Activated naive CD4-positive, alpha-beta T cell treated with anti-CD3 and anti-CD28 coated beads, Interleukin-2, amount 50 U/mL, for 72 hours (primary cell): ENCODE data around the gene COX11. TPM values are rescaled to one million over a fixed set of nuclear protein-coding genes. Genes with fewer than 3 reads are reported as not detected.

ENCODE experiments used
- ATAC-seq, 2 donors: fragments of 150-1000 bp; cut with Tn5 transposase; 2 replicates each; pipeline ENCODE4 v1.10.0; 2021; ENCODE audit warnings: mild to moderate bottlenecking in 2 of 2, moderate library complexity in 2 of 2
- DNase-seq, 2 donors: peaks; one replicate each; pipeline ENCODE4 v3.0.0; 2021 to 2022; ENCODE audit warnings: low spot score in 2 of 2
- H3K27ac Mint-ChIP-seq, 2 donors: one replicate each; pipeline ENCODE4 v1.8.0; 2022; ENCODE audit warnings: mild to moderate bottlenecking in 2 of 2, mixed read lengths in 2 of 2
- H3K36me3 Mint-ChIP-seq, 2 donors: one replicate each; pipeline ENCODE4 v1.8.0; 2022; ENCODE audit warnings: mixed read lengths in 2 of 2
- H3K9me3 Mint-ChIP-seq, 2 donors: one replicate each; pipeline ENCODE4 v1.8.0; 2022; ENCODE audit warnings: mixed read lengths in 2 of 2
- total RNA-seq, 2 donors: library from RNA; stranded (reverse); gene quantifications; one replicate each; pipeline ENCODE4 v1.2.3, GENCODE V29; 2022

Gene COX11
- total RNA-seq, 2 donors from 2014 or later, result 30.0 to 40.5 TPM

GRCh38 chr17:54972406-54973138, 4.1 kb upstream of the COX11 start:
- ATAC-seq, result no peak
- H3K27ac Mint-ChIP-seq, result no peak overlapping the region
- H3K9me3 Mint-ChIP-seq, result no peaks in the 10 kb centered on the region
- H3K36me3 Mint-ChIP-seq, result no peaks in the 10 kb centered on the region
- DNase-seq, result no peak

GRCh38 chr17:54971901-54972300, 3.4 kb upstream of the COX11 start:
- no peak overlapping the region for H3K27ac Mint-ChIP-seq
- no peak for ATAC-seq
- DNase-seq, result no peak
- H3K36me3 Mint-ChIP-seq, result no peaks in the 10 kb centered on the region
- H3K9me3 Mint-ChIP-seq, result no peaks in the 10 kb centered on the region

DNA sequence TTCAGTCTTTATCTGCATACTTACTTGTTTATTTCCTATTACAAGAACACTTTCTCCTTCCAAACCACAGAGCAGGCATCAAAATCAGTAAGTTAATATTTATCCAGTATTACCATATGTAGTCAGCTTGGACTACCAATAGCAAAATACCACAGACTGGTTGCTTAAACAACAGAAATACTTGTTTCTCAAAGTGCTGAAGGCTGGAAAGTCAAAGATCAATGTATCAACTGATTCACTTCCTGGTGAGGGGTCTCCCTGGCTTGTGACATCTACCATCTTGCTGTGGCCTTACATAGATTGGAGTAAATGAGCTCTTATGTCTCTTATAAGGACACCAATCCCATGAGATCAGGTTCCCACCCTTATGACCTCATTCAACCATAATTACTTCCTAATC, 2.7 kb upstream of the COX11 start:
- peaks cover 0 to 1% of the 10 kb centered on the region in 2 donors for H3K36me3 Mint-ChIP-seq
- no peak overlapping the region for H3K27ac Mint-ChIP-seq
- ATAC-seq (no peak), DNase-seq (no peak)
- H3K9me3 Mint-ChIP-seq, result no peaks in the 10 kb centered on the region

DNA sequence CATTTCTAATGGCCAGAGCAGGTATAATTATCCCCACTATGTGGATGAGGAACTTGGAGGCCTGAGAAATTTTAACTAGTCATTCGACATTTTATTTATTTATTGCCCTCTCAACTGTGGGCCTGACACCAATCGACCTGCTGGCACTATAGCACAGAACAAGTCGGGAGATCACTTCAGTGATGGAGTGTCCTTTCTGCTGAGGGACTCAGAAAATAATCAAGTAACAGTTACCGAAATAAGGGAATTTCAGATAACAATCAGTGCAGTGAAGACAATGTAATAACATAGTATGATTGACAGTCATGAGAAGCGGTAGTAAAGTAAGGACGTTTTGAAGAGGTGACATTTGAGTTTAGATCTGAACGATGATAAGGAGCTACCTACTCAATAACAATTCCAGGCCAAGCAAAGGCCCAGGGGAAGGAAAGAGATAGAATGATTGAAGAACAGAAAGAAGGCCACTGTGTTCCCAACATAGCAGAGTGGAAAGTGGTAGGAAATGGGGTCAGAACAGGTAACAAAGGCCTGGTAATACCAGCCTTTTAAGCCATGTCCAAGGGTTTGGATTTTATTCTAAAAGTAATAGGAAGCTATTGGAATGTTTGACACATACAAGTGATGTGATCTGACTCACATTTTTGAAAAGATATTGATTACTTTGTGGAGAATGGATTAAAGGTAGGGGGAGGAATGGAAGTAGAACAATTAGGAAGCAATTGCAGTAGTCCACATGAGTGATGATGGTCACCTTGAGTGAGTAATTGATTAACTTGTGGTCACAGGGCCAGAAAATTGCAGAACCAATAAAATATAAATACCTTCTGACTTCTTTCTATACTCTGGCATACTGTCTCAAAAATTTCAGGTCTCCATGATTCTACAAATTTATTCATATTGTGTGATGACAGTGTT, 1.5 kb upstream of the COX11 start:
- Mint-ChIP-seq H3K9me3 (no peaks in the 10 kb centered on the region), H3K27ac (no peak overlapping the region)

GRCh38 chr17:54968988-54969332, 506 bp upstream of the COX11 start:
- peak in 1 of 2 donors; percentile 21 for DNase-seq
- ATAC-seq, result peak; percentile 38 to 39
- H3K9me3 Mint-ChIP-seq, result no peaks in the 10 kb centered on the region
- H3K27ac Mint-ChIP-seq, result no peak overlapping the region
- H3K36me3 Mint-ChIP-seq, result peaks cover 0 to 6% of the 10 kb centered on the region in 2 donors

More for the DNA sequence above, 1.5 kb upstream of the COX11 start:
- ATAC-seq (no peak), DNase-seq (no peak)
- peaks cover 0 to 6% of the 10 kb centered on the region in 2 donors for H3K36me3 Mint-ChIP-seq

DNA sequence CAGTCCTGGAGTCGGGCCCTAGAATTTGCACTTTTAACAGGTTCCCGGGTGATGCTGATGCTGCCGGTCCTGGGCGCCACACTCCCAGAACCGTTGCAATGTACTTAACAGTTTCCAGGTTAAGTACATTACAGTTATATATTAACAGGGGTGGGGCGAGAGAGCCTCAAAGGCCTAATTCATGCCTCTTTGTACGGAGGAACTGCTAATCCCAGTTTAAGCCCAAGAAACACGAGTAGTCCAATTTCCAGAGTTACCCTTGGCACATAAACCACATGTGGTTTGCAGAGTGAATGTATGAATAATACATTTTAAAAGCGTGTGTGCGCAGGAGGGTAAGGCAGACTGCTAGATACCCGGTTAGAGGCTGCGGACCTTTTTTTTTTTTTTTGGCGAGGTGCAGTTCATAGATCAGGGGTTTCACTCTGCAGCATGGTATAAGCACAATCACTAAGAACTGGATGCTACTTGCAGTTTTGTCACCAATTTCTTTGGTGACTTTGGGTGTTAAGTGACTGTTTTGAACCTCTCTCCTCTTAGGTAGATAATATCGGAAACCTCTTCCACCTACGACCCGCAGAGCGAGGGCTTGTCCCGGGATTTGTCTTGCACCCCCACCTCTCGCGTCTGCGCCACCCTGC, 713 bp downstream of the COX11 start:
- peaks cover 0 to 6% of the 10 kb centered on the region in 2 donors for H3K36me3 Mint-ChIP-seq
- no peaks in the 10 kb centered on the region for H3K9me3 Mint-ChIP-seq
- peak in 1 of 2 donors; percentile 15 for DNase-seq
- H3K27ac Mint-ChIP-seq, result no peak overlapping the region
- ATAC-seq, result peak; percentile 35 to 39

- DNase-seq (no peak), ATAC-seq (no peak)
- H3K36me3 Mint-ChIP-seq, result peaks cover 0 to 6% of the 10 kb centered on the region in 2 donors
- no peak overlapping the region for H3K27ac Mint-ChIP-seq
- H3K9me3 Mint-ChIP-seq, result no peaks in the 10 kb centered on the region
These were observed 11.7 kb downstream of the COX11 start for GRCh38 chr17:54956791-54957190.

- H3K36me3 Mint-ChIP-seq, result no peaks in the 10 kb centered on the region
- no peak for DNase-seq
These were observed 17.2 kb downstream of the COX11 start for GRCh38 chr17:54951286-54951685.

GRCh38 chr17:54950116-54950515, 18.3 kb downstream of the COX11 start:
- H3K36me3 Mint-ChIP-seq, result no peaks in the 10 kb centered on the region
- no peak for ATAC-seq
- no peak for DNase-seq
- no peaks in the 10 kb centered on the region for H3K9me3 Mint-ChIP-seq
- H3K27ac Mint-ChIP-seq, result no peak overlapping the region

More at GRCh38 chr17:54951286-54951685, 17.2 kb downstream of the COX11 start:
- no peak for ATAC-seq
- Mint-ChIP-seq H3K27ac (no peak overlapping the region), H3K9me3 (no peaks in the 10 kb centered on the region)

DNA sequence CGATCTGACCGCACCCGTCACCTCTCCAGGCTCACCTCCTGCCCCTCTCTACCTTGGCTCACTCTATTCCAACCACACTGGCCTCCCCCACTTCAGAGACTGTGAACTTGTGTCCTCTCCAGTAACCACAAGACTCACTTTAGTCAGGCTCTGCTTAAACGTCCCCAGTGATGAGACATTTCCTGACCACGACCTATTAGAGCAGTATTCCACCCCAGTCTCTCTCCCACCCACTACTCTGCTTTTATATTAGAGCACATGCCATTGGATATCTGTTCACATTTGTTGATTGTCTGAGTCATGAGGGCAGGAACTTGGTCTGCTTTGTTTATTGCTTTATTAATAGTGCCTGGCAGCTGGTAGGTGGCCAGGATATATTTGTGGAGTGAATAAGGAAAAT, 20.1 kb downstream of the COX11 start:
- DNase-seq, result no peak
- Mint-ChIP-seq H3K36me3 (no peaks in the 10 kb centered on the region), H3K9me3 (no peaks in the 10 kb centered on the region), H3K27ac (no peak overlapping the region)
- peak; percentile 40 to 54 for ATAC-seq

GRCh38 chr17:54947396-54947795, 21.1 kb downstream of the COX11 start:
- peak overlapping the region in 1 of 2 donors; percentile 22 for H3K27ac Mint-ChIP-seq
- no peak for DNase-seq
- H3K9me3 Mint-ChIP-seq, result no peaks in the 10 kb centered on the region
- no peak for ATAC-seq
- H3K36me3 Mint-ChIP-seq, result no peaks in the 10 kb centered on the region

- no peaks in the 10 kb centered on the region for H3K9me3 Mint-ChIP-seq
- H3K36me3 Mint-ChIP-seq, result no peaks in the 10 kb centered on the region
- DNase-seq, result no peak
These were observed 22.8 kb downstream of the COX11 start for GRCh38 chr17:54945671-54946070.

DNA sequence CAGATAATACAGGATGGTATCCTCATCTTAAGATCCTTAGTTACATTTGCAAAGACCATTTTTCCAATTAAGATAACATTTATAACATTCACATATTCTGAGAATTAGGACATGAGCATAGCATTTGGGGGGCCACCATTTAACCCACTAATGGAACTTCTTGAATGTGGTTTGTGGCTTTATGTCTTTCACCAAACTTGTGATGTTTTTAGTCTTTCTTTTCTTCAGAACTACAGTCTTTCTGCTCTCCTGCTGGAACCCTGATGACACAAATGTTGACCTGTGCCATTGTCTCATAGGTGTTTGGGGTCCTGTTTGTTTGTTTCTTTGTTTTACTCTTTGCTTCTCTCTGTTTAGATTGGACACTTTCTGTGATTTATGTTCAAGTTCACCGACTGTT, 23.2 kb downstream of the COX11 start:
- H3K9me3 Mint-ChIP-seq, result no peaks in the 10 kb centered on the region
- no peaks in the 10 kb centered on the region for H3K36me3 Mint-ChIP-seq
- no peak for ATAC-seq
- DNase-seq, result no peak
- H3K27ac Mint-ChIP-seq, result no peak overlapping the region

More at GRCh38 chr17:54945671-54946070, 22.8 kb downstream of the COX11 start:
- H3K27ac Mint-ChIP-seq, result no peak overlapping the region
- ATAC-seq, result no peak

- DNase-seq, result no peak
- ATAC-seq, result no peak
- Mint-ChIP-seq H3K9me3 (no peaks in the 10 kb centered on the region), H3K36me3 (no peaks in the 10 kb centered on the region), H3K27ac (no peak overlapping the region)
These were observed 23.7 kb downstream of the COX11 start for GRCh38 chr17:54944796-54945195.

DNA sequence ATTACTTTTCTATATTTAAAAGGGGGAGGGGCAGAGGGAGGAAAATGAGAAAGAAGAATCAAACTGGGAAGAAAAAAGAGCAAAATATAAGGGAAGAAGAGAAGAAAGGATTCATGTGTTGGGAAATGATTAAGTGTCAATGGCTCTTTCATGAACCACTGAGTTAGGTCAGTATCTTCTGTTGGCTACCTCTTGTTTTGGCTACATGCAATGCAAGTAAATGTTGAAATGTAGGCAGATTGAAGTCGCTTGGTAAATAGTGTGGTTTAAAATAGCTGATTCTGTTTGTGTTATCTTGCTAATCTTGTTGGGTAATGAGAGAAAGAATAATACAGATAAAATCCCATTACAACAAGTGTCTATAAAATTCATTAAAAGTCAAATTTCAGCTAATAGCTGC, 27.2 kb downstream of the COX11 start:
- Mint-ChIP-seq H3K36me3 (no peaks in the 10 kb centered on the region), H3K27ac (no peak overlapping the region), H3K9me3 (no peaks in the 10 kb centered on the region)
- no peak for ATAC-seq
- no peak for DNase-seq

- Mint-ChIP-seq H3K9me3 (no peaks in the 10 kb centered on the region), H3K27ac (no peak overlapping the region), H3K36me3 (no peaks in the 10 kb centered on the region)
- no peak for DNase-seq
- no peak for ATAC-seq
These were observed 31.0 kb downstream of the COX11 start for GRCh38 chr17:54937426-54937825.

DNA sequence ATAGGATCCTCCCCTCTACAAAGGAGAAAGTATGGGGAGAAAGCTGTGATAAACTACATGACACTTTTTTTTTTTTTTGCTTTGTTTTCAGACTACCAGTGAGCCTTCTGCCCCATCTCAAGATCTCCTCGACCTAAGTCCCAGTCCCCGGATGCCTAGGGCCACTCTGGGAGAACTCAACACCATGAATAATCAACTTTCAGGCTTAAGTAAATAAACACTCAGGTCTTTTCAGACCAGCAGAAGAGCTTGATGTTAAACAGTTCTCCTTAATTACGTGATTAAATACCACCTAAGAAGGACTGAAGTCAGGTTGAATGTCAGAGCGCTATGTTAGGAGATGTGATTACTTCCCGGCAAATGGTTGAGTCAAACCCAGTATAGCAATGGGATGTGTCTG, 31.4 kb downstream of the COX11 start:
- no peaks in the 10 kb centered on the region for H3K9me3 Mint-ChIP-seq
- no peak for ATAC-seq
- H3K27ac Mint-ChIP-seq, result no peak overlapping the region
- no peaks in the 10 kb centered on the region for H3K36me3 Mint-ChIP-seq
- DNase-seq, result no peak
